Psoas muscle (tissue), 8 donors: ENCODE results near the gene DOK6. TPM values are rescaled to one million over a fixed set of nuclear protein-coding genes. Genes with fewer than 3 reads are reported as not detected.

Experiments
- ATAC-seq, 4 donors: fragments of 200-7000 bp; cut with Tn5 transposase; one replicate each; pipeline ENCODE4 v1.9.1; 2020; ENCODE audit warnings: moderate library complexity in 3 of 4, mild to moderate bottlenecking in 2 of 4
- DNase-seq, 2 donors: peaks; one replicate each; pipeline ENCODE4 v3.0.0-alpha.2; 2020
- H3K27ac ChIP-seq: fragments of 200-600 bp; one replicate; pipeline ENCODE4 v1.8.0; 2022
- H3K27me3 ChIP-seq, 3 donors: fragments of 200-600 bp in 1 of 3; one replicate each; pipeline versions ENCODE4 v1.6.1 to v1.8.0; 2013 to 2022; ENCODE audit warnings: low read length in 2 of 3, mild to moderate bottlenecking in 2 of 3, moderate library complexity in 1 of 3; ENCODE audit not compliant: insufficient read depth in 3 of 3
- H3K36me3 ChIP-seq, 2 donors: fragments of 200-600 bp in 1 of 2; one replicate each; pipeline versions ENCODE4 v1.6.1 to v1.8.0; 2013 to 2022; ENCODE audit warnings: low read depth in 1 of 2, mild to moderate bottlenecking in 1 of 2, moderate library complexity in 1 of 2; ENCODE audit not compliant: insufficient read depth in 1 of 2
- H3K4me1 ChIP-seq: fragments of 200-600 bp; one replicate; pipeline ENCODE4 v1.8.0; 2022
- H3K4me3 ChIP-seq: fragments of 200-600 bp; one replicate; pipeline ENCODE4 v1.8.0; 2022; ENCODE audit warnings: mild to moderate bottlenecking
- H3K9me3 ChIP-seq: fragments of 200-600 bp; one replicate; pipeline ENCODE4 v1.8.0; 2022
- CTCF ChIP-seq: fragments of 200-600 bp; IDR thresholded peaks from one replicate; pipeline ENCODE4 v1.8.0; 2022; ENCODE audit warnings: antibody characterized with exemption
- WGBS, 3 donors: extraction: QIAGEN DNeasy Blood & Tissue Kit; methylation state at CpG; one replicate each; pipeline versions ENCODE4 v1.1.6 to v1.1.7; 2013; 5-methylcytosine and 5-hydroxymethylcytosine counted together
- intact Hi-C, 2 donors: fragments of 100-400 bp; cut with DNase I; formaldehyde crosslinking; loops; one replicate each; pipeline versions ENCODE4 v1.11.0 to v1.14.2; 2022
- polyA plus RNA-seq, 3 donors: library from polyadenylated mRNA; stranded (reverse); fragments of 200-250 nt; gene quantifications; one replicate each; pipeline ENCODE4 v1.2.3, GENCODE V29; 2013
- total RNA-seq, 4 donors: library from RNA; stranded (reverse); fragmentation: NEBNext Ultra II Directional in 2 of 4; extraction: Animal tissue kit (Norgen Biotek cat#: 25700) in 2 of 4; gene quantifications; one replicate each; pipeline versions ENCODE4 v1.2.1 to v1.2.4, GENCODE V29; 2021 to 2023
- donor health status: healthy with polysubstance abuse.
- donor health status: DM: no; HTN: no; CAD: no; lungs with moderate emphysema.
- donor health status: Bipolar disorder and iron deficiency.
- donor health status: healthy.
- donor health status: DM: yes; HTN: yes; CAD: no.
- donor health status: DM: no; HTN: no; CAD: no.
- donor health status: DM: no; HTN: no; CAD: no.
- donor health status: DM: yes; HTN: yes; CAD: no.

The DOK6 gene
- total and polyA plus RNA-seq, 7 donors = 0.05 to 0.97 (median 0.18) TPM

- Histone ChIP-seq H3K36me3 (no peaks in the 10 kb centered on the region), H3K9me3 (no peaks in the 10 kb centered on the region), H3K4me3 (no peak overlapping the region), H3K27ac (no peak overlapping the region), H3K27me3 (no peaks in the 10 kb centered on the region), H3K4me1 (no peaks in the 10 kb centered on the region)
- DNase-seq (no peak), ATAC-seq (no peak)
- no peak for TF ChIP-seq CTCF
- 44 to 56% (median 49%) methylated on average over 3 of the region's 3 CpGs for WGBS, 3 donors
- intact Hi-C loops = no loop called here
Observed at GRCh38 chr18:69622184-69622583, 221.5 kb downstream of the DOK6 start.

- no peaks in the 10 kb centered on the region for H3K9me3 ChIP-seq
- ATAC-seq = no peak
- no peaks in the 10 kb centered on the region for H3K36me3 ChIP-seq
- TF ChIP-seq CTCF = no peak
- H3K27me3 ChIP-seq = no peaks in the 10 kb centered on the region
- intact Hi-C loops = no loop called here
- H3K4me3 ChIP-seq = no peak overlapping the region
- no peak overlapping the region for H3K27ac ChIP-seq
- WGBS, 3 donors = 79 to 92% (median 82%) methylated on average over 1 of the region's 1 CpG
- no peak for DNase-seq
- no peaks in the 10 kb centered on the region for H3K4me1 ChIP-seq
Observed at GRCh38 chr18:69622961-69623360, 222.3 kb downstream of the DOK6 start.

GRCh38 chr18:69626171-69626570, 225.5 kb downstream of the DOK6 start:
- no peaks in the 10 kb centered on the region for H3K9me3 ChIP-seq
- no peaks in the 10 kb centered on the region for H3K4me1 ChIP-seq
- H3K36me3 ChIP-seq = no peaks in the 10 kb centered on the region
- TF ChIP-seq CTCF = no peak
- no peak for ATAC-seq
- no peak for DNase-seq
- WGBS, 3 donors = 90 to 92% (median 90%) methylated on average over 3 of the region's 3 CpGs
- H3K27ac ChIP-seq = no peak overlapping the region
- intact Hi-C loops = no loop called here
- no peaks in the 10 kb centered on the region for H3K27me3 ChIP-seq
- H3K4me3 ChIP-seq = no peak overlapping the region

GRCh38 chr18:69626643-69627242, 226.1 kb downstream of the DOK6 start:
- no peaks in the 10 kb centered on the region for H3K36me3 ChIP-seq
- WGBS, 3 donors = 88 to 94% (median 90%) methylated on average over 4 of the region's 4 CpGs
- no peak for TF ChIP-seq CTCF
- H3K27me3 ChIP-seq = no peaks in the 10 kb centered on the region
- DNase-seq (no peak), ATAC-seq (no peak)
- H3K4me1 ChIP-seq = no peaks in the 10 kb centered on the region
- intact Hi-C loops = no loop called here
- H3K4me3 ChIP-seq = no peak overlapping the region
- no peaks in the 10 kb centered on the region for H3K9me3 ChIP-seq
- no peak overlapping the region for H3K27ac ChIP-seq

- intact Hi-C loops = no loop called here
- no peak for TF ChIP-seq CTCF
- Histone ChIP-seq H3K4me1 (no peaks in the 10 kb centered on the region), H3K36me3 (no peaks in the 10 kb centered on the region), H3K9me3 (no peaks in the 10 kb centered on the region), H3K27ac (no peak overlapping the region), H3K4me3 (no peak overlapping the region), H3K27me3 (no peaks in the 10 kb centered on the region)
- no peak for ATAC-seq
- WGBS, 3 donors = 15 to 27% (median 21%) methylated on average over 2 of the region's 2 CpGs
- no peak for DNase-seq
Observed at GRCh38 chr18:69628774-69629359, 228.2 kb downstream of the DOK6 start.
